Sigmoid colon (tissue), 7 donors: ENCODE results near the gene LPO. TPM values are rescaled to one million over a fixed set of nuclear protein-coding genes. Genes with fewer than 3 reads are reported as not detected.
A peak's percentile ranks its signal among the peaks of the same experiment; 100 is the strongest.

ENCODE experiments used
- DNase-seq: peaks from one replicate; pipeline ENCODE4 v3.0.0-alpha.2; 2019
- H3K27ac ChIP-seq, 4 donors: fragments of 200-600 bp; sonication (generic); one replicate each; pipeline ENCODE4 v1.5.1; 2016 to 2019; ENCODE audit warnings: mild to moderate bottlenecking in 1 of 4
- H3K27me3 ChIP-seq, 3 donors: fragments of 200-600 bp; sonication (generic); one replicate each; pipeline ENCODE4 v1.5.1; 2019; ENCODE audit warnings: mild to moderate bottlenecking in 1 of 3
- H3K36me3 ChIP-seq, 4 donors: fragments of 200-600 bp; sonication (generic); one replicate each; pipeline ENCODE4 v1.5.1; 2016 to 2019
- H3K4me1 ChIP-seq, 4 donors: fragments of 200-600 bp; sonication (generic); one replicate each; pipeline ENCODE4 v1.5.1; 2017 to 2019
- H3K4me3 ChIP-seq, 4 donors: fragments of 200-600 bp; sonication (generic); one replicate each; pipeline ENCODE4 v1.5.1; 2017 to 2019; ENCODE audit warnings: mild to moderate bottlenecking in 2 of 4, moderate library complexity in 1 of 4
- H3K9me3 ChIP-seq, 4 donors: fragments of 200-600 bp in 3 of 4; sonication (generic) in 3 of 4; one replicate each; pipeline versions ENCODE4 v1.5.1 to v1.6.1; 2013 to 2019
- EP300 ChIP-seq, 4 donors: sonication (generic); formaldehyde crosslinking; IDR thresholded peaks; one replicate each; pipeline ENCODE4 v1.6.1; 2017; ENCODE audit warnings: antibody characterized with exemption in 4 of 4
- POLR2A ChIP-seq, 2 donors: fragments of 450-650 bp; IDR thresholded peaks; one replicate each; pipeline ENCODE4 v1.6.1; 2016; ENCODE audit warnings: antibody characterized with exemption in 2 of 2, mild to moderate bottlenecking in 2 of 2, moderate library complexity in 2 of 2
- POLR2AphosphoS5 ChIP-seq, 4 donors: sonication (generic); formaldehyde crosslinking; IDR thresholded peaks; one replicate each; pipeline ENCODE4 v1.6.1; 2017; ENCODE audit warnings: antibody characterized with exemption in 4 of 4
- WGBS, 2 donors: extraction: QIAGEN DNeasy Blood & Tissue Kit; methylation state at CpG; one replicate each; pipeline ENCODE4 v1.1.7; 2013; 5-methylcytosine and 5-hydroxymethylcytosine counted together
- intact Hi-C: fragments of 100-400 bp; cut with DNase I; formaldehyde crosslinking; loops from one replicate; pipeline ENCODE4 v1.15.1; 2023
- polyA plus RNA-seq, 3 donors: library from polyadenylated mRNA; stranded (reverse); fragments of 200-250 nt; gene quantifications; one replicate each; pipeline ENCODE4 v1.2.3, GENCODE V29; 2013
- total RNA-seq, 4 donors: library from RNA; depleted of rRNA; stranded (reverse); fragments of >200 nt; gene quantifications; one replicate each; pipeline ENCODE4 v1.1.0, GENCODE V29; 2016
- TF ChIP-seq, protein P1 (sequence below), 4 experiments: fragments of 450-650 bp in 3 of 4; fragments of 200-600 bp in 1 of 4; IDR thresholded peaks; one replicate each; pipeline ENCODE4 v1.5.1; 2016 to 2019; ENCODE audit warnings: antibody characterized with exemption in 4 of 4, mild to moderate bottlenecking in 3 of 4, moderate library complexity in 2 of 4
- donor health status: healthy with polysubstance abuse.
- donor health status: Bipolar disorder and iron deficiency.
- donor health status: healthy.

Gene LPO
- total and polyA plus RNA-seq, 7 donors, result not detected

DNA sequence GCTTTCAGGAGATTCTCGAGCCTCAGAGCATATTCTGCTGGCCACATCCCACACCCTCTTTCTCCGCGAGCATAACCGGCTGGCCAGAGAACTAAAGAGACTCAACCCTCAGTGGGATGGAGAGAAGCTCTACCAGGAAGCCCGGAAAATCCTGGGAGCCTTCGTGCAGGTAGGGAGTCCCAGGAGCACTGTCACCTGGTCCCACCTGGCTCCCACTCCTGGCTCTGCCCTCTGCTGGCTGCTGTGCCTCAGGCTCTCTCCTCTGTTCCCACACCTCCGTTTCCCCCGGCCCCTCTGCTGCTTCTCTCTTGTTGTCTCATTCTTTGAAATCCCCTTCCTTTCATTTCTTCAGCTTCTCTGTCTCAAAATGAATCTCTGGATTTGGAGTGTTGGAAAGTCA, 16.4 kb downstream of the LPO start:
- Histone ChIP-seq H3K27me3 (peaks cover 0 to 16% (median 0%) of the 10 kb centered on the region in 3 donors), H3K4me3 (no peak overlapping the region), H3K36me3 (no peaks in the 10 kb centered on the region), H3K4me1 (peaks cover 0 to 2% (median 2%) of the 10 kb centered on the region in 4 donors), H3K27ac (no peak overlapping the region), H3K9me3 (no peaks in the 10 kb centered on the region)
- intact Hi-C loops, result no loop called here
- WGBS, 2 donors, result 30% methylated on average over 8 of the region's 8 CpGs
- no peak for TF ChIP-seq POLR2AphosphoS5 (IDR thresholded peaks at IDR 0.05)
- no peak for TF ChIP-seq EP300 (IDR thresholded peaks at IDR 0.05)
- TF ChIP-seq POLR2A (IDR thresholded peaks at IDR 0.05), result no peak
- TF ChIP-seq, protein P1, sequence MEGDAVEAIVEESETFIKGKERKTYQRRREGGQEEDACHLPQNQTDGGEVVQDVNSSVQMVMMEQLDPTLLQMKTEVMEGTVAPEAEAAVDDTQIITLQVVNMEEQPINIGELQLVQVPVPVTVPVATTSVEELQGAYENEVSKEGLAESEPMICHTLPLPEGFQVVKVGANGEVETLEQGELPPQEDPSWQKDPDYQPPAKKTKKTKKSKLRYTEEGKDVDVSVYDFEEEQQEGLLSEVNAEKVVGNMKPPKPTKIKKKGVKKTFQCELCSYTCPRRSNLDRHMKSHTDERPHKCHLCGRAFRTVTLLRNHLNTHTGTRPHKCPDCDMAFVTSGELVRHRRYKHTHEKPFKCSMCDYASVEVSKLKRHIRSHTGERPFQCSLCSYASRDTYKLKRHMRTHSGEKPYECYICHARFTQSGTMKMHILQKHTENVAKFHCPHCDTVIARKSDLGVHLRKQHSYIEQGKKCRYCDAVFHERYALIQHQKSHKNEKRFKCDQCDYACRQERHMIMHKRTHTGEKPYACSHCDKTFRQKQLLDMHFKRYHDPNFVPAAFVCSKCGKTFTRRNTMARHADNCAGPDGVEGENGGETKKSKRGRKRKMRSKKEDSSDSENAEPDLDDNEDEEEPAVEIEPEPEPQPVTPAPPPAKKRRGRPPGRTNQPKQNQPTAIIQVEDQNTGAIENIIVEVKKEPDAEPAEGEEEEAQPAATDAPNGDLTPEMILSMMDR (IDR thresholded peaks at IDR 0.05), result no peak
- DNase-seq, result peak; percentile 36

DNA sequence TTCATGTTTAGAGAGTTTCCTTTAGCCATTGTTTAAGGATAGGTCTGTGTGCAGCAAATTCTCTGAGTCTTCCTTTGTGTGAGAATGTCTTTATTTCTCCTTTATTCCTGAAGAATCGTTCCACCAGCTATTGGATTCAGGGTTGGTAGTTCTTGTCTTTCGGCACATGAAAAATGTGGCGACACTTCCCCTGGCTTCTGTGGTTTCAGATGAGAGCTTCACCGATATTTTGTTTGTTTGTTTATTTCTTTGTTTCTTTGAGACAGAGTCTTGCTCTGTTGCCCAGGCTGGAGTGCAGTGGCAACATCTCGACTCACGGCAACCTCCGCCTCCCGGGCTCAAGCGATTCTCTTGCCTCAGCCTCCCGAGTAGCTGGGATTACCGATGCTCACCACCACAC, 23.8 kb downstream of the LPO start:
- Histone ChIP-seq H3K4me3 (no peak overlapping the region), H3K9me3 (no peaks in the 10 kb centered on the region), H3K27me3 (peaks cover 0 to 28% (median 6%) of the 10 kb centered on the region in 3 donors), H3K36me3 (no peaks in the 10 kb centered on the region), H3K4me1 (no peaks in the 10 kb centered on the region), H3K27ac (no peak overlapping the region)
- intact Hi-C loops, result no loop called here
- no peak for TF ChIP-seq POLR2AphosphoS5 (IDR thresholded peaks at IDR 0.05)
- TF ChIP-seq, protein P1 (IDR thresholded peaks at IDR 0.05), result no peak
- no peak for TF ChIP-seq POLR2A (IDR thresholded peaks at IDR 0.05)
- TF ChIP-seq EP300 (IDR thresholded peaks at IDR 0.05), result no peak
- no peak for DNase-seq
- 87 to 92% methylated on average over 11 of the region's 11 CpGs for WGBS, 2 donors

DNA sequence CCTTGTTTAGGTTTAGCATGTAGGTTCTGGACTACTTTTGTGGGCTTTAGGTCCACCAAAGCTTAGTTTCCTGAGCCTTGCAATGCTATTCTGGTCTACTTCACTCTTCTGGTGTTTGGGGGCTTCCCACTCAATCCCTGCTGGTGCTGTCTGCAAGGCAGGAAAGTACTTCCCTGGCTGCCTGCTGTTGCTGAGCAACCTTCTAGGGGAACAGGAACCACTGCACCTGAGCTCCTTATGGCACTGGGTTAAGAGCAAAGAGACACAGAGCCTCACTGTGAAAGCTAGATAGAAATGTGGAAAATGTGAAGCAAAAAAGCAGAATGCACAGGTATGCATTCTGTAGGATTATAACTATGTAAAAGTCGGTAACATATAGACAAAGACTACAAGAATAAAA, 25.4 kb downstream of the LPO start:
- H3K36me3 ChIP-seq, result no peaks in the 10 kb centered on the region
- no peak overlapping the region for H3K27ac ChIP-seq
- no peak overlapping the region for H3K4me3 ChIP-seq
- H3K9me3 ChIP-seq, result no peaks in the 10 kb centered on the region
- no peak for DNase-seq
- no peak for TF ChIP-seq POLR2A (IDR thresholded peaks at IDR 0.05)
- no peak for TF ChIP-seq EP300 (IDR thresholded peaks at IDR 0.05)
- TF ChIP-seq POLR2AphosphoS5 (IDR thresholded peaks at IDR 0.05), result no peak
- TF ChIP-seq, protein P1 (IDR thresholded peaks at IDR 0.05), result no peak
- intact Hi-C loops, result no loop called here
- WGBS, 2 donors, result 76 to 86% methylated on average over 1 of the region's 1 CpG
- no peaks in the 10 kb centered on the region for H3K4me1 ChIP-seq
- peaks cover 0 to 32% (median 6%) of the 10 kb centered on the region in 3 donors for H3K27me3 ChIP-seq

DNA sequence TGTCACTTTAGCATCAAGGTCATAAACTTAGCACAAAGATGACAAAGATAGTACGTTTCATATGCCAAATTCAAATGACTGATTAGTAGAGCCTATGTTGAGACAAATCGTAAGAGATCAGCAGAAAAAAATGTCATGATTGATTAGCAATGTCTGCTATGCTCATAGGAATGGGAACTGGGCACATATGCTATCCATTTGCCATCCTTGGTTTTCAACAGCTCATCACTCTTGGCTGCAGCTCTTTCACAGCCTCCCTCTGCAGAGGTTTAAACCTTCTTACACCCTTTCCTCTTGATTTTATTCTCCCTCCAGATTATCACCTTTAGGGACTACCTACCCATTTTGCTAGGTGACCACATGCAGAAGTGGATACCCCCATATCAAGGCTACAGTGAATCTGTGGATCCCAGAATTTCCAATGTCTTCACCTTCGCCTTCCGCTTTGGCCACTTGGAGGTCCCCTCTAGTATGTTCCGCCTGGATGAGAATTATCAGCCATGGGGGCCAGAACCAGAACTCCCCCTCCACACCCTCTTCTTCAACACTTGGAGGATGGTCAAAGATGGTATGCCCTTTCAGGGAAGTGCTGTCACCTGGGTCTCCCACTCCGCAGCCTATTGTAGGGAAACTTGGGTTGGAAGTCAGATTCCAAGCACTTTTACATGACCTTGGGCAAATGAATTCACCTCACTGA, 26.2 kb downstream of the LPO start:
- Histone ChIP-seq H3K27ac (no peak overlapping the region), H3K4me1 (no peaks in the 10 kb centered on the region), H3K36me3 (no peaks in the 10 kb centered on the region), H3K27me3 (peaks cover 0 to 32% (median 6%) of the 10 kb centered on the region in 3 donors), H3K4me3 (no peak overlapping the region), H3K9me3 (no peaks in the 10 kb centered on the region)
- intact Hi-C loops, result no loop called here
- no peak for TF ChIP-seq POLR2A (IDR thresholded peaks at IDR 0.05)
- TF ChIP-seq, protein P1 (IDR thresholded peaks at IDR 0.05), result no peak
- no peak for TF ChIP-seq EP300 (IDR thresholded peaks at IDR 0.05)
- no peak for TF ChIP-seq POLR2AphosphoS5 (IDR thresholded peaks at IDR 0.05)
- DNase-seq, result no peak
- 82 to 85% methylated on average over 6 of the region's 6 CpGs for WGBS, 2 donors

DNA sequence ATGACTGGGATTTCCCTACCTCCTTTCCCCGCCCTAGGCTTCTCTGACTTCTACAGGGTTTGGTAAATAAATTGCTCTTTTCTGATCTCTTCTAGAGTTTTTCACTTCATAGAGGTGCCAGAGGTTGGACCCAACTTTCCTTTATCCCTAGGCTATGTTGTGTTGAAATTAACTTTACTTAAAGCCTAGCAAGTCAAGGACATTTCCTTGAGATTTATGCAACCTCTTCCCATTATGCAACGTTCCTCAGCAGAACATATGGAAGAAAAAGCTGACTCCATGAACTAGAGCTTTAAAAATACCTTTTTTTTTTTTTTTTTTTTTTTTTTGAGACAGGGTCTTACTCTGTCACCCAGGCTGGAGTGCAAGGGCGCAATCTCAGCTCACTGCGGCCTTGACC, 26.9 kb downstream of the LPO start:
- no peaks in the 10 kb centered on the region for H3K36me3 ChIP-seq
- no peak for DNase-seq
- no peaks in the 10 kb centered on the region for H3K9me3 ChIP-seq
- H3K27ac ChIP-seq, result no peak overlapping the region
- no peak overlapping the region for H3K4me3 ChIP-seq
- TF ChIP-seq POLR2AphosphoS5 (IDR thresholded peaks at IDR 0.05) (no peak), EP300 (IDR thresholded peaks at IDR 0.05) (no peak), POLR2A (IDR thresholded peaks at IDR 0.05) (no peak)
- TF ChIP-seq, protein P1 (IDR thresholded peaks at IDR 0.05), result no peak
- intact Hi-C loops, result no loop called here
- no peaks in the 10 kb centered on the region for H3K4me1 ChIP-seq
- H3K27me3 ChIP-seq, result peaks cover 0 to 32% (median 6%) of the 10 kb centered on the region in 3 donors
- 81 to 83% methylated on average over 4 of the region's 4 CpGs for WGBS, 2 donors
